Skin of body (tissue), 2 donors: ENCODE measurements around the gene FOXRED2. TPM values are rescaled to one million over a fixed set of nuclear protein-coding genes. Genes with fewer than 3 reads are reported as not detected.
A peak's percentile ranks its signal among the peaks of the same experiment; 100 is the strongest.
"Not testable (repeated sequence)": the region's sequence is repeated elsewhere in the genome, so short reads cannot be mapped to it uniquely, and the experiment has no call there.

Experiments used
- DNase-seq: peaks from one replicate; lab custom pipeline; 2025; lab: John Stamatoyannopoulos, UW
- total RNA-seq: library from RNA; depleted of rRNA; stranded (reverse); fragments of >200 nt; gene quantifications from one replicate; pipeline ENCODE4 v1.2.3, GENCODE V29; 2014

Gene FOXRED2
- total RNA-seq, 1 donor from 2014 or later, result 6.7 TPM

GRCh38 chr22:36519906-36520305 is 13.1 kb upstream of the FOXRED2 start:
- DNase-seq, result not testable (repeated sequence)

GRCh38 chr22:36514766-36515165 is 7.9 kb upstream of the FOXRED2 start:
- no peak for DNase-seq

GRCh38 chr22:36512991-36513390 is 6.2 kb upstream of the FOXRED2 start:
- DNase-seq, result no peak

- DNase-seq, result no peak
These were observed 5.5 kb upstream of the FOXRED2 start for GRCh38 chr22:36512333-36512732.

- DNase-seq, result no peak
These were observed 4.4 kb upstream of the FOXRED2 start for GRCh38 chr22:36510966-36511881.

GRCh38 chr22:36510384-36510783 is 3.5 kb upstream of the FOXRED2 start:
- DNase-seq, result no peak

GRCh38 chr22:36507518-36508010 is 724 bp upstream of the FOXRED2 start:
- DNase-seq, result no peak

- no peak for DNase-seq
These were observed 723 bp downstream of the FOXRED2 start for GRCh38 chr22:36505998-36506635.

GRCh38 chr22:36497910-36498665 is 8.8 kb downstream of the FOXRED2 start:
- DNase-seq, result no peak

GRCh38 chr22:36493690-36494110 is 13.1 kb downstream of the FOXRED2 start:
- no peak for DNase-seq

- no peak for DNase-seq
These were observed 14.7 kb downstream of the FOXRED2 start for GRCh38 chr22:36492109-36492508.

GRCh38 chr22:36491155-36491554 is 15.7 kb downstream of the FOXRED2 start:
- DNase-seq, result no peak

GRCh38 chr22:36486619-36487384 is 20.0 kb downstream of the FOXRED2 start:
- no peak for DNase-seq

GRCh38 chr22:36481393-36482168 is 25.3 kb downstream of the FOXRED2 start, which contains the start of gene TXN2:
Gene TXN2 (minus strand): TSS chr22:36481640. CDS start chr22:36480837, 803 bp downstream.
- DNase-seq, result peak; percentile 93

- peak; percentile 92 for DNase-seq
These were observed 25.9 kb downstream of the FOXRED2 start for GRCh38 chr22:36480941-36481392.

- no peak for DNase-seq
These were observed 27.9 kb downstream of the FOXRED2 start for GRCh38 chr22:36478966-36479365.

- no peak for DNase-seq
These were observed 31.5 kb downstream of the FOXRED2 start for GRCh38 chr22:36475341-36475740.

- DNase-seq, result no peak
These were observed 34.2 kb downstream of the FOXRED2 start for GRCh38 chr22:36472689-36473088.

- no peak for DNase-seq
These were observed 35.5 kb downstream of the FOXRED2 start for GRCh38 chr22:36471341-36471821.

GRCh38 chr22:36470994-36471331 is 35.9 kb downstream of the FOXRED2 start:
- DNase-seq, result no peak
